HG02852 (cell line): ENCODE data around the gene ARL4D.
"Not testable (repeated sequence)": the region's sequence is repeated elsewhere in the genome, so short reads cannot be mapped to it uniquely, and the experiment has no call there.

Source experiments
- ATAC-seq: cut with Tn5 transposase; IDR thresholded peaks from one replicate; pipeline ENCODE4 v1.9.1; 2021; ENCODE audit warnings: mild to moderate bottlenecking, moderate library complexity; ENCODE audit not compliant: unreplicated experiment

Gene ARL4D

GRCh38 chr17:43398724-43399595, at the start of gene ARL4D:
Gene ARL4D, plus strand, starts transcription at chr17:43398993. Its CDS starts 740 bp downstream, at chr17:43399733.
- no peak for ATAC-seq

GRCh38 chr17:43349142-43349541, 49.7 kb upstream of the ARL4D start:
- no peak for ATAC-seq

- no peak for ATAC-seq
Observed at GRCh38 chr17:43350888-43351361, 47.9 kb upstream of the ARL4D start.

GRCh38 chr17:43351691-43352090, 47.1 kb upstream of the ARL4D start:
- ATAC-seq, result no peak

GRCh38 chr17:43352579-43353331, 46.0 kb upstream of the ARL4D start:
- no peak for ATAC-seq

GRCh38 chr17:43353393-43353792, 45.4 kb upstream of the ARL4D start:
- no peak for ATAC-seq

- no peak for ATAC-seq
Observed at GRCh38 chr17:43354371-43354770, 44.4 kb upstream of the ARL4D start.

- no peak for ATAC-seq
Observed at GRCh38 chr17:43356450-43356849, 42.3 kb upstream of the ARL4D start.

- ATAC-seq, result no peak
Observed at GRCh38 chr17:43356999-43357398, 41.8 kb upstream of the ARL4D start.

GRCh38 chr17:43359469-43360110, 39.2 kb upstream of the ARL4D start:
- ATAC-seq, result no peak

- peak; percentile 22 for ATAC-seq
Observed at GRCh38 chr17:43360376-43360738, 38.4 kb upstream of the ARL4D start.

GRCh38 chr17:43360739-43361505, 37.9 kb upstream of the ARL4D start:
- ATAC-seq, result peak; percentile 71

GRCh38 chr17:43363181-43363925, 35.4 kb upstream of the ARL4D start:
- ATAC-seq, result no peak

- no peak for ATAC-seq
Observed at GRCh38 chr17:43363926-43364285, 34.9 kb upstream of the ARL4D start.

GRCh38 chr17:43365356-43365755, 33.4 kb upstream of the ARL4D start:
- ATAC-seq, result no peak

GRCh38 chr17:43365921-43366320, 32.9 kb upstream of the ARL4D start:
- ATAC-seq, result not testable (repeated sequence)

GRCh38 chr17:43366891-43367736, 31.7 kb upstream of the ARL4D start:
- ATAC-seq, result no peak

GRCh38 chr17:43367737-43368242, 31.0 kb upstream of the ARL4D start:
- ATAC-seq, result no peak
